Mononuclear cell (primary cell): Measurements from ENCODE around the gene DNAJB6. TPM values are rescaled to one million over a fixed set of nuclear protein-coding genes. Genes with fewer than 3 reads are reported as not detected.
"Not testable (repeated sequence)": the region's sequence is repeated elsewhere in the genome, so short reads cannot be mapped to it uniquely, and the experiment has no call there.

ENCODE experiments used
- H3K27me3 ChIP-seq: 2 replicates; pipeline ENCODE4 v1.6.0; 2011; ENCODE audit warnings: low read length, control low read depth; ENCODE audit not compliant: insufficient read depth
- H3K4me1 ChIP-seq: 2 replicates; pipeline ENCODE4 v1.5.1; 2011; ENCODE audit warnings: mild to moderate bottlenecking, low read length, control low read depth; ENCODE audit not compliant: insufficient read depth
- H3K4me3 ChIP-seq: 2 replicates; pipeline ENCODE4 v1.5.1; 2011; ENCODE audit warnings: mild to moderate bottlenecking, low read length, moderate library complexity
- H3K9me3 ChIP-seq: 2 replicates; pipeline ENCODE4 v1.5.1; 2011; ENCODE audit warnings: low read depth, mild to moderate bottlenecking, control low read depth, low read length
- total RNA-seq: library from RNA; depleted of rRNA; stranded (reverse); fragments of >200 nt; gene quantifications from one replicate; pipeline ENCODE4 v1.2.3, GENCODE V29; 2012

DNAJB6 gene
- total RNA-seq, 1 donor = 224 TPM

- Histone ChIP-seq H3K4me1 (peaks cover 4% of the 10 kb centered on the region), H3K27me3 (no peaks in the 10 kb centered on the region), H3K9me3 (no peaks in the 10 kb centered on the region)
Observed at GRCh38 chr7:157437519-157438061, 100.8 kb downstream of the DNAJB6 start.

GRCh38 chr7:157438121-157439025 lies 101.6 kb downstream of the DNAJB6 start:
- no peaks in the 10 kb centered on the region for H3K9me3 ChIP-seq

More at GRCh38 chr7:157437519-157438061, 100.8 kb downstream of the DNAJB6 start:
- no peak overlapping the region for H3K4me3 ChIP-seq

GRCh38 chr7:157439149-157439548 lies 102.3 kb downstream of the DNAJB6 start:
- H3K27me3 ChIP-seq = no peaks in the 10 kb centered on the region
- no peak overlapping the region for H3K4me3 ChIP-seq
- no peaks in the 10 kb centered on the region for H3K4me1 ChIP-seq
- no peaks in the 10 kb centered on the region for H3K9me3 ChIP-seq

More at GRCh38 chr7:157438121-157439025, 101.6 kb downstream of the DNAJB6 start:
- no peak overlapping the region for H3K4me3 ChIP-seq
- no peaks in the 10 kb centered on the region for H3K4me1 ChIP-seq
- no peaks in the 10 kb centered on the region for H3K27me3 ChIP-seq

- Histone ChIP-seq H3K27me3 (no peaks in the 10 kb centered on the region), H3K4me3 (no peak overlapping the region), H3K4me1 (no peaks in the 10 kb centered on the region), H3K9me3 (no peaks in the 10 kb centered on the region)
Observed at GRCh38 chr7:157439761-157440160, 103.0 kb downstream of the DNAJB6 start.

GRCh38 chr7:157440346-157441022 lies 103.7 kb downstream of the DNAJB6 start:
- Histone ChIP-seq H3K4me3 (no peak overlapping the region), H3K9me3 (no peaks in the 10 kb centered on the region), H3K27me3 (no peaks in the 10 kb centered on the region), H3K4me1 (no peaks in the 10 kb centered on the region)

- H3K9me3 ChIP-seq = no peaks in the 10 kb centered on the region
- no peaks in the 10 kb centered on the region for H3K4me1 ChIP-seq
- no peak overlapping the region for H3K4me3 ChIP-seq
- no peaks in the 10 kb centered on the region for H3K27me3 ChIP-seq
Observed at GRCh38 chr7:157441023-157441399, 104.2 kb downstream of the DNAJB6 start.

GRCh38 chr7:157442456-157442855 lies 105.7 kb downstream of the DNAJB6 start:
- H3K4me1 ChIP-seq = no peaks in the 10 kb centered on the region
- no peaks in the 10 kb centered on the region for H3K27me3 ChIP-seq
- no peak overlapping the region for H3K4me3 ChIP-seq
- no peaks in the 10 kb centered on the region for H3K9me3 ChIP-seq

GRCh38 chr7:157442993-157443831 lies 106.4 kb downstream of the DNAJB6 start:
- H3K4me3 ChIP-seq = no peak overlapping the region
- H3K9me3 ChIP-seq = no peaks in the 10 kb centered on the region
- H3K27me3 ChIP-seq = no peaks in the 10 kb centered on the region
- no peaks in the 10 kb centered on the region for H3K4me1 ChIP-seq

- Histone ChIP-seq H3K9me3 (no peaks in the 10 kb centered on the region), H3K4me1 (no peaks in the 10 kb centered on the region), H3K27me3 (no peaks in the 10 kb centered on the region), H3K4me3 (no peak overlapping the region)
Observed at GRCh38 chr7:157444011-157444842, 107.4 kb downstream of the DNAJB6 start.

- H3K9me3 ChIP-seq = no peaks in the 10 kb centered on the region
- no peaks in the 10 kb centered on the region for H3K27me3 ChIP-seq
- no peaks in the 10 kb centered on the region for H3K4me1 ChIP-seq
- no peak overlapping the region for H3K4me3 ChIP-seq
Observed at GRCh38 chr7:157444843-157445135, 108.0 kb downstream of the DNAJB6 start.

GRCh38 chr7:157445246-157445955 lies 108.6 kb downstream of the DNAJB6 start:
- no peak overlapping the region for H3K4me3 ChIP-seq
- no peaks in the 10 kb centered on the region for H3K9me3 ChIP-seq
- H3K27me3 ChIP-seq = no peaks in the 10 kb centered on the region
- H3K4me1 ChIP-seq = no peaks in the 10 kb centered on the region

- H3K9me3 ChIP-seq = no peaks in the 10 kb centered on the region
Observed at GRCh38 chr7:157445956-157446295, 109.1 kb downstream of the DNAJB6 start.

GRCh38 chr7:157446322-157446721 lies 109.5 kb downstream of the DNAJB6 start:
- H3K9me3 ChIP-seq = no peaks in the 10 kb centered on the region
- no peak overlapping the region for H3K4me3 ChIP-seq
- no peaks in the 10 kb centered on the region for H3K27me3 ChIP-seq
- no peaks in the 10 kb centered on the region for H3K4me1 ChIP-seq

More at GRCh38 chr7:157445956-157446295, 109.1 kb downstream of the DNAJB6 start:
- Histone ChIP-seq H3K4me1 (no peaks in the 10 kb centered on the region), H3K27me3 (no peaks in the 10 kb centered on the region), H3K4me3 (no peak overlapping the region)

GRCh38 chr7:157454003-157454402 lies 117.2 kb downstream of the DNAJB6 start:
- H3K4me1 ChIP-seq, H3K27me3 ChIP-seq, H3K9me3 ChIP-seq, H3K4me3 ChIP-seq: not testable (repeated sequence)
